CD14-positive monocyte (primary cell): Measurements from ENCODE around the gene CDKN2B-AS1. TPM values are rescaled to one million over a fixed set of nuclear protein-coding genes. Genes with fewer than 3 reads are reported as not detected.
A peak's percentile ranks its signal among the peaks of the same experiment; 100 is the strongest.

Source experiments
- DNase-seq, 3 donors: peaks; one replicate each; pipeline ENCODE4 v3.0.0-alpha.2; 2011 to 2022
- H2AFZ ChIP-seq: 2 replicates; pipeline ENCODE4 v1.6.0; 2012; ENCODE audit warnings: mild to moderate bottlenecking, low read depth, low read length, inconsistent platforms; ENCODE audit not compliant: insufficient read depth, poor library complexity, severe bottlenecking
- H3K27ac ChIP-seq, 2 donors: 1 replicate in 1 of 2; 2 replicates in 1 of 2; pipeline ENCODE4 v1.5.1; 2012 to 2013; ENCODE audit warnings: low read length in 2 of 2, control low read depth in 1 of 2, inconsistent platforms in 1 of 2, low read depth in 1 of 2, mild to moderate bottlenecking in 1 of 2
- H3K27me3 ChIP-seq, 2 donors: one replicate each; pipeline versions ENCODE4 v1.6.0 to v1.6.1; 2011 to 2013; ENCODE audit warnings: low read length in 2 of 2; ENCODE audit not compliant: control insufficient read depth in 2 of 2, insufficient read depth in 2 of 2
- H3K36me3 ChIP-seq, 2 donors: replicated peaks in 1 of 2; 1 replicate in 1 of 2; 2 replicates in 1 of 2; pipeline versions ENCODE4 v1.5.1 to v1.6.1; 2012 to 2013; ENCODE audit warnings: low read length in 2 of 2, control low read depth in 1 of 2, inconsistent platforms in 1 of 2, mild to moderate bottlenecking in 1 of 2; ENCODE audit not compliant: insufficient read depth in 2 of 2, control insufficient read depth in 1 of 2
- H3K4me1 ChIP-seq, 2 donors: 1 replicate in 1 of 2; 2 replicates in 1 of 2; pipeline versions ENCODE4 v1.5.1 to v1.6.1; 2012 to 2013; ENCODE audit warnings: low read length in 2 of 2, control low read depth in 1 of 2, inconsistent platforms in 1 of 2, mild to moderate bottlenecking in 1 of 2, moderate library complexity in 1 of 2; ENCODE audit not compliant: insufficient read depth in 2 of 2, control insufficient read depth in 1 of 2
- H3K4me2 ChIP-seq: replicated peaks from 2 replicates; pipeline ENCODE3; 2012; ENCODE audit warnings: low read length, moderate library complexity, mild to moderate bottlenecking; ENCODE audit not compliant: poor library complexity, severe bottlenecking; ENCODE audit errors: extremely low read depth
- H3K4me3 ChIP-seq, 3 experiments: fragments of 200-600 bp in 1 of 3; sonication (generic) in 1 of 3; replicated peaks in 1 of 3; 1 replicate in 2 of 3; 2 replicates in 1 of 3; pipeline ENCODE4 v1.5.1; 2011 to 2013; ENCODE audit warnings: low read length in 3 of 3, mild to moderate bottlenecking in 3 of 3, control low read depth in 2 of 3, low read depth in 2 of 3, inconsistent platforms in 1 of 3, moderate library complexity in 1 of 3
- H3K79me2 ChIP-seq: 2 replicates; pipeline ENCODE4 v1.6.0; 2012; ENCODE audit warnings: mild to moderate bottlenecking, control low read depth, inconsistent platforms, low read length, moderate library complexity; ENCODE audit not compliant: insufficient read depth
- H3K9ac ChIP-seq: 2 replicates; pipeline ENCODE4 v1.6.0; 2017; ENCODE audit warnings: low read length, mild to moderate bottlenecking; ENCODE audit not compliant: insufficient read depth, poor library complexity, severe bottlenecking
- H3K9me3 ChIP-seq, 2 donors: replicated peaks in 1 of 2; 1 replicate in 1 of 2; 2 replicates in 1 of 2; pipeline versions ENCODE4 v1.5.1 to v1.6.1; 2012 to 2013; ENCODE audit warnings: low read length in 2 of 2, control low read depth in 1 of 2; ENCODE audit not compliant: control insufficient read depth in 1 of 2, insufficient read depth in 1 of 2
- H4K20me1 ChIP-seq: 2 replicates; pipeline ENCODE4 v1.6.0; 2012; ENCODE audit warnings: mild to moderate bottlenecking, low read length, control low read depth, moderate library complexity; ENCODE audit not compliant: insufficient read depth
- H3K27ac Mint-ChIP-seq, 7 donors: one replicate each; pipeline ENCODE4 v1.8.0; 2020; ENCODE audit warnings: mild to moderate bottlenecking in 7 of 7, mixed read lengths in 7 of 7, moderate library complexity in 6 of 7, inconsistent platforms in 2 of 7
- H3K27me3 Mint-ChIP-seq, 3 donors: one replicate each; pipeline ENCODE4 v1.8.0; 2021 to 2022; ENCODE audit warnings: low read depth in 3 of 3, mild to moderate bottlenecking in 3 of 3, mixed read lengths in 3 of 3, moderate library complexity in 3 of 3, inconsistent platforms in 1 of 3
- H3K36me3 Mint-ChIP-seq, 2 donors: one replicate each; pipeline ENCODE4 v1.8.0; 2020; ENCODE audit warnings: mixed read lengths in 2 of 2, inconsistent platforms in 1 of 2, mild to moderate bottlenecking in 1 of 2
- H3K4me1 Mint-ChIP-seq: one replicate; pipeline ENCODE4 v1.8.0; 2020; ENCODE audit warnings: mild to moderate bottlenecking, mixed read lengths
- H3K4me3 Mint-ChIP-seq, 2 donors: one replicate each; pipeline ENCODE4 v1.8.0; 2020; ENCODE audit warnings: mild to moderate bottlenecking in 2 of 2, mixed read lengths in 2 of 2, moderate library complexity in 1 of 2
- H3K9me3 Mint-ChIP-seq, 7 donors: one replicate each; pipeline ENCODE4 v1.8.0; 2020 to 2022; ENCODE audit warnings: mixed read lengths in 7 of 7, mild to moderate bottlenecking in 6 of 7, moderate library complexity in 6 of 7, inconsistent platforms in 2 of 7
- CTCF ChIP-seq: fragments of 200-600 bp; IDR thresholded peaks from one replicate; pipeline ENCODE4 v1.8.0; 2022; ENCODE audit warnings: antibody characterized with exemption, mild to moderate bottlenecking
- WGBS: methylation state at CpG from one replicate; pipeline ENCODE4 v1.1.5; 2013; ENCODE audit warnings: missing lambda C conversion rate; ENCODE audit not compliant: insufficient coverage; 5-methylcytosine and 5-hydroxymethylcytosine counted together
- intact Hi-C, 2 donors: fragments of 100-400 bp; cut with micrococcal nuclease; formaldehyde crosslinking; loops; one replicate each; pipeline versions ENCODE4 v1.15.0 to v1.15.1; 2023
- polyA plus RNA-seq, 3 donors: library from polyadenylated mRNA; depleted of rRNA in 1 of 3; unstranded in 2 of 3; stranded (reverse) in 1 of 3; fragments of 300-500 nt in 2 of 3; fragments of >200 nt in 1 of 3; fragmentation: Illumina TruSeq in 2 of 3; gene quantifications; 1 replicate in 2 of 3; 2 replicates in 1 of 3; pipeline ENCODE4 v1.2.3, GENCODE V29; 2012 to 2021

CDKN2B-AS1 gene
- polyA plus RNA-seq, 3 donors = 0.35 to 0.55 (median 0.50) TPM

GRCh38 chr9:22148876-22149637, 154.5 kb downstream of the CDKN2B-AS1 start:
- peak overlapping the region in 1 of 2 donors; percentile 32 for H3K4me3 Mint-ChIP-seq
- H3K4me1 Mint-ChIP-seq = peaks cover 16% of the 10 kb centered on the region
- no peak for DNase-seq
- Histone ChIP-seq H3K4me2 (no peak overlapping the region), H3K4me3 (no peak overlapping the region), H3K9me3 (no peaks in the 10 kb centered on the region), H4K20me1 (no peaks in the 10 kb centered on the region), H3K27me3 (peaks cover 21 to 33% of the 10 kb centered on the region in 2 donors), H3K36me3 (no peaks in the 10 kb centered on the region), H3K79me2 (no peaks in the 10 kb centered on the region), H3K4me1 (peaks cover 7 to 8% of the 10 kb centered on the region in 2 donors), H2AFZ (no peak overlapping the region), H3K27ac (no peak overlapping the region), H3K9ac (no peak overlapping the region)
- H3K27me3 Mint-ChIP-seq = peaks cover 5 to 25% (median 23%) of the 10 kb centered on the region in 3 donors
- peaks cover 0 to 4% (median 0%) of the 10 kb centered on the region in 7 donors for H3K9me3 Mint-ChIP-seq
- no peaks in the 10 kb centered on the region for H3K36me3 Mint-ChIP-seq
- intact Hi-C loops = no loop called here
- no peak for TF ChIP-seq CTCF
- no peak overlapping the region for H3K27ac Mint-ChIP-seq

- Histone ChIP-seq H3K79me2 (no peaks in the 10 kb centered on the region), H3K4me1 (peaks cover 18 to 21% of the 10 kb centered on the region in 2 donors), H3K27me3 (peaks cover 0 to 7% of the 10 kb centered on the region in 2 donors), H2AFZ (no peak overlapping the region), H3K9ac (no peak overlapping the region), H3K9me3 (no peaks in the 10 kb centered on the region), H3K4me3 (no peak overlapping the region), H3K4me2 (no peak overlapping the region), H3K27ac (no peak overlapping the region), H4K20me1 (no peaks in the 10 kb centered on the region), H3K36me3 (no peaks in the 10 kb centered on the region)
- peaks cover 0 to 13% (median 7%) of the 10 kb centered on the region in 3 donors for H3K27me3 Mint-ChIP-seq
- no peak for TF ChIP-seq CTCF
- H3K36me3 Mint-ChIP-seq = no peaks in the 10 kb centered on the region
- no peak overlapping the region for H3K27ac Mint-ChIP-seq
- H3K4me1 Mint-ChIP-seq = peaks cover 25% of the 10 kb centered on the region
- intact Hi-C loops = loop anchor here in 1 of 2 donors (10.0 kb wide), 1 partner anchor 339 kb away; no protein-coding TSS in a partner anchor
- no peak for DNase-seq
- H3K9me3 Mint-ChIP-seq = peaks cover 0 to 4% (median 0%) of the 10 kb centered on the region in 7 donors
- no peak overlapping the region for H3K4me3 Mint-ChIP-seq
- WGBS = 100% methylated on average over 5 of the region's 10 CpGs
These were observed 159.5 kb downstream of the CDKN2B-AS1 start for GRCh38 chr9:22154064-22154463.
